HuH-7 (cell line): ENCODE results near the gene TMEM135.
"Not testable (repeated sequence)": the region's sequence is repeated elsewhere in the genome, so short reads cannot be mapped to it uniquely, and the experiment has no call there.

Experiments
- DNase-seq: peaks from one replicate; pipeline ENCODE4 v3.0.0; 2011; ENCODE audit warnings: low spot score

Gene TMEM135

GRCh38 chr11:87037450-87038234 is at the start of gene TMEM135:
TMEM135 (plus strand) TSS chr11:87037934; CDS start chr11:87038046, 112 bp downstream.
- peak; percentile 96 for DNase-seq

GRCh38 chr11:86988351-86988881 is 49.3 kb upstream of the TMEM135 start:
- no peak for DNase-seq

- DNase-seq, result no peak
These were observed 47.7 kb upstream of the TMEM135 start for GRCh38 chr11:86990031-86990430.

- DNase-seq, result no peak
These were observed 47.2 kb upstream of the TMEM135 start for GRCh38 chr11:86990515-86990914.

GRCh38 chr11:86991341-86991740 is 46.4 kb upstream of the TMEM135 start:
- no peak for DNase-seq

- not testable (repeated sequence) for DNase-seq
These were observed 45.4 kb upstream of the TMEM135 start for GRCh38 chr11:86992340-86992739.

- DNase-seq, result no peak
These were observed 44.7 kb upstream of the TMEM135 start for GRCh38 chr11:86993031-86993430.

GRCh38 chr11:86996953-86997570 is 40.7 kb upstream of the TMEM135 start:
- DNase-seq, result no peak

GRCh38 chr11:86999388-86999787 is 38.3 kb upstream of the TMEM135 start:
- DNase-seq, result no peak

- DNase-seq, result peak; percentile 52
These were observed 37.6 kb upstream of the TMEM135 start for GRCh38 chr11:86999859-87000753.

GRCh38 chr11:87002918-87003317 is 34.8 kb upstream of the TMEM135 start:
- DNase-seq, result no peak

GRCh38 chr11:87004281-87004680 is 33.5 kb upstream of the TMEM135 start:
- not testable (repeated sequence) for DNase-seq

- DNase-seq, result no peak
These were observed 32.2 kb upstream of the TMEM135 start for GRCh38 chr11:87005569-87005921.

GRCh38 chr11:87006035-87006434 is 31.7 kb upstream of the TMEM135 start:
- no peak for DNase-seq

- no peak for DNase-seq
These were observed 29.8 kb upstream of the TMEM135 start for GRCh38 chr11:87007963-87008362.

GRCh38 chr11:87012089-87012488 is 25.6 kb upstream of the TMEM135 start:
- DNase-seq, result no peak

- DNase-seq, result no peak
These were observed 25.1 kb upstream of the TMEM135 start for GRCh38 chr11:87012673-87013072.

- no peak for DNase-seq
These were observed 23.6 kb upstream of the TMEM135 start for GRCh38 chr11:87013912-87014825.

- DNase-seq, result no peak
These were observed 22.1 kb upstream of the TMEM135 start for GRCh38 chr11:87015645-87016044.

GRCh38 chr11:87019613-87020271 is 18.0 kb upstream of the TMEM135 start:
- no peak for DNase-seq

- no peak for DNase-seq
These were observed 17.4 kb upstream of the TMEM135 start for GRCh38 chr11:87020336-87020735.
